PC-3 (cell line): ENCODE results near the gene GAS2L1. TPM values are rescaled to one million over a fixed set of nuclear protein-coding genes. Genes with fewer than 3 reads are reported as not detected.
A peak's percentile ranks its signal among the peaks of the same experiment; 100 is the strongest.

Experiments
- ATAC-seq: fragments of 200-7000 bp; cut with Tn5 transposase; 2 replicates; pipeline ENCODE4 v1.9.1; 2020; ENCODE audit warnings: mild to moderate bottlenecking, moderate library complexity
- Bru-seq: library from RNA; stranded (reverse); fragments of 400-500 nt; gene quantifications from one replicate; lab custom pipeline; 2021; lab: Mats Ljungman, UMichigan
- BruChase-seq, 2 experiments: library from RNA; stranded (reverse); fragments of 400-500 nt; gene quantifications; one replicate each; lab custom pipeline; 2021; lab: Mats Ljungman, UMichigan
- BruUV-seq: library from RNA; stranded (reverse); fragments of 400-500 nt; replicated peaks from 2 replicates; lab custom pipeline; 2021; lab: Mats Ljungman, UMichigan
- CTCF ChIA-PET: fragments of 300-600 bp; sonication (Branson Sonifier 250); formaldehyde crosslinking; loops from one replicate; lab custom pipeline; 2022; ENCODE audit warnings: antibody characterized with exemption; lab: Charles Lee
- POLR2A ChIA-PET: fragments of 300-600 bp; sonication (Branson Sonifier 250); formaldehyde crosslinking; loops from one replicate; lab custom pipeline; 2022; ENCODE audit warnings: antibody characterized with exemption; ENCODE audit not compliant: unreplicated experiment; lab: Charles Lee
- DNase-seq: peaks from one replicate; pipeline ENCODE4 v3.0.0-alpha.2; 2015
- H2AFZ ChIP-seq: fragments of 300-600 bp; sonication (generic); 2 replicates; pipeline ENCODE4 v1.6.0; 2016; ENCODE audit warnings: antibody characterized with exemption, low read length
- H3F3A ChIP-seq: fragments of 300-600 bp; sonication (generic); one replicate; pipeline ENCODE4 v1.6.0; 2017; ENCODE audit warnings: antibody characterized with exemption, low read length, control low read depth, mild to moderate bottlenecking; ENCODE audit not compliant: unreplicated experiment
- H3K27ac ChIP-seq: fragments of 300-600 bp; sonication (generic); 2 replicates; pipeline ENCODE4 v1.5.1; 2016; ENCODE audit warnings: mild to moderate bottlenecking, low read length
- H3K27me3 ChIP-seq: fragments of 300-600 bp; sonication (generic); 2 replicates; pipeline ENCODE4 v1.6.1; 2016; ENCODE audit warnings: low read length, mixed read lengths
- H3K36me3 ChIP-seq: fragments of 300-600 bp; sonication (generic); 2 replicates; pipeline ENCODE4 v1.6.1; 2016; ENCODE audit warnings: low read depth, mixed run types, low read length, mixed read lengths
- H3K4me1 ChIP-seq: fragments of 300-600 bp; sonication (generic); 2 replicates; pipeline ENCODE4 v1.5.1; 2016; ENCODE audit warnings: low read length; ENCODE audit not compliant: insufficient read depth
- H3K4me2 ChIP-seq: fragments of 300-600 bp; sonication (generic); 2 replicates; pipeline ENCODE4 v1.6.0; 2016; ENCODE audit warnings: low read length
- H3K4me3 ChIP-seq: fragments of 300-600 bp; sonication (generic); 2 replicates; pipeline ENCODE4 v1.5.1; 2016; ENCODE audit warnings: mild to moderate bottlenecking, low read length, mixed read lengths
- H3K79me2 ChIP-seq: fragments of 300-600 bp; sonication (generic); 2 replicates; pipeline ENCODE4 v1.6.1; 2017; ENCODE audit warnings: low read length, mixed read lengths
- H3K9ac ChIP-seq: fragments of 300-600 bp; sonication (generic); 2 replicates; pipeline ENCODE4 v1.6.0; 2016; ENCODE audit warnings: mild to moderate bottlenecking, low read length
- H3K9me2 ChIP-seq: fragments of 300-600 bp; sonication (generic); replicated peaks from 2 replicates; pipeline ENCODE4 v1.6.1; 2016; ENCODE audit warnings: mixed run types, low read length, mixed read lengths
- H3K9me3 ChIP-seq: fragments of 300-600 bp; sonication (generic); 2 replicates; pipeline ENCODE4 v1.6.1; 2016; ENCODE audit warnings: low read length, mixed read lengths
- H4K20me1 ChIP-seq: fragments of 300-600 bp; sonication (generic); 2 replicates; pipeline ENCODE4 v1.6.1; 2016; ENCODE audit warnings: low read length, mixed read lengths
- EZH2 ChIP-seq: fragments of 300-600 bp; sonication (generic); IDR thresholded peaks from one replicate; pipeline ENCODE4 v1.6.1; 2017; ENCODE audit warnings: antibody characterized with exemption, mild to moderate bottlenecking, low read length; ENCODE audit not compliant: unreplicated experiment
- EZH2phosphoT487 ChIP-seq: fragments of 300-600 bp; sonication (generic); IDR thresholded peaks from 2 replicates; pipeline ENCODE4 v1.6.1; 2018; ENCODE audit warnings: mild to moderate bottlenecking, antibody characterized with exemption, low read length, borderline replicate concordance
- intact Hi-C: fragments of 100-400 bp; cut with micrococcal nuclease; formaldehyde crosslinking; loops from 2 replicates; pipeline ENCODE4 v1.9.0; 2023
- long read RNA-seq: library from polyadenylated mRNA; unstranded; transcript quantifications from one replicate; pipeline ENCODE4 v2.0.0, GENCODE V29; 2021; ENCODE audit not compliant: unreplicated experiment
- total RNA-seq: library from RNA; depleted of rRNA; stranded (reverse); fragments of >200 nt; gene quantifications from 2 replicates; pipeline ENCODE4 v1.2.3, GENCODE V29; 2014; rRNA removed
- TF ChIP-seq, protein P1 (sequence below): fragments of 300-600 bp; sonication (generic); conservative IDR thresholded peaks from 2 replicates; pipeline ENCODE4 v1.5.1; 2017; ENCODE audit warnings: antibody characterized with exemption, low read depth, mild to moderate bottlenecking, low read length

Gene GAS2L1
- total RNA-seq (58.4 and 75.7 TPM in 2 replicates), Bru-seq, nascent RNA (percentile 52 among the genes with signal in this experiment), BruChase-seq, experiment 1, labeled RNA remaining after a 6-hour chase (percentile 73 among the genes with signal in this experiment), BruChase-seq, experiment 2, labeled RNA remaining after a 2-hour chase (percentile 56 among the genes with signal in this experiment)
- long read RNA-seq, transcript GAS2L1-208 (6 exons, 2,925 nt): major isoform, 35 of 116 reads
- long read RNA-seq, transcript GAS2L1-209 (5 exons, 3,382 nt): minor isoform, 10 of 116 reads
- long read RNA-seq, partial matches to known transcripts: 14 of 116 reads
- long read RNA-seq, other reads (novel, unspliced or antisense): 53 of 116 reads

GRCh38 chr22:29306175-29306834 lies at the start of gene GAS2L1:
TSS of gene GAS2L1 (plus strand) at chr22:29306650. CDS start at chr22:29308106, 1,456 bp downstream.
- Histone ChIP-seq H3K27me3 (no peaks in the 10 kb centered on the region), H3K27ac (peak within 1 kb of the TSS; percentile 97), H3F3A (no peaks in the 10 kb centered on the region), H3K79me2 (peaks cover 32% of the 10 kb centered on the region), H3K4me1 (peaks cover 36% of the 10 kb centered on the region), H3K9ac (peak within 1 kb of the TSS; percentile 89), H3K9me2 (no peaks in the 10 kb centered on the region), H3K36me3 (no peaks in the 10 kb centered on the region), H3K9me3 (no peaks in the 10 kb centered on the region), H4K20me1 (no peaks in the 10 kb centered on the region), H3K4me2 (peak within 1 kb of the TSS; percentile 89), H3K4me3 (peak within 1 kb of the TSS; percentile 79), H2AFZ (peak within 1 kb of the TSS; percentile 86)
- TF ChIP-seq EZH2: no peak
- TF ChIP-seq EZH2phosphoT487: no peak
- TF ChIP-seq, protein P1, sequence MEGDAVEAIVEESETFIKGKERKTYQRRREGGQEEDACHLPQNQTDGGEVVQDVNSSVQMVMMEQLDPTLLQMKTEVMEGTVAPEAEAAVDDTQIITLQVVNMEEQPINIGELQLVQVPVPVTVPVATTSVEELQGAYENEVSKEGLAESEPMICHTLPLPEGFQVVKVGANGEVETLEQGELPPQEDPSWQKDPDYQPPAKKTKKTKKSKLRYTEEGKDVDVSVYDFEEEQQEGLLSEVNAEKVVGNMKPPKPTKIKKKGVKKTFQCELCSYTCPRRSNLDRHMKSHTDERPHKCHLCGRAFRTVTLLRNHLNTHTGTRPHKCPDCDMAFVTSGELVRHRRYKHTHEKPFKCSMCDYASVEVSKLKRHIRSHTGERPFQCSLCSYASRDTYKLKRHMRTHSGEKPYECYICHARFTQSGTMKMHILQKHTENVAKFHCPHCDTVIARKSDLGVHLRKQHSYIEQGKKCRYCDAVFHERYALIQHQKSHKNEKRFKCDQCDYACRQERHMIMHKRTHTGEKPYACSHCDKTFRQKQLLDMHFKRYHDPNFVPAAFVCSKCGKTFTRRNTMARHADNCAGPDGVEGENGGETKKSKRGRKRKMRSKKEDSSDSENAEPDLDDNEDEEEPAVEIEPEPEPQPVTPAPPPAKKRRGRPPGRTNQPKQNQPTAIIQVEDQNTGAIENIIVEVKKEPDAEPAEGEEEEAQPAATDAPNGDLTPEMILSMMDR: peak; percentile 49; the same call in 1 of the 2 replicates
- ChIA-PET POLR2A (interaction anchor here (0.5 to 0.6 kb wide), 3 partner anchors 25 to 66 kb away, joined by 3 to 13 read pairs (median 4); no protein-coding TSS in a partner anchor), CTCF (interaction anchor here (0.6 to 1.0 kb wide), 2 partner anchors 42 to 218 kb away, joined by 3 to 4 read pairs; no protein-coding TSS in a partner anchor)
- DNase-seq (peak; percentile 70), ATAC-seq (peak; percentile 53)
- intact Hi-C loops: loop anchor here (2.0 to 5.0 kb wide), 2 partner anchors 38 to 41 kb away; partner anchors contain the start of gene EWSR1
- no TSS peak for BruUV-seq

DNA sequence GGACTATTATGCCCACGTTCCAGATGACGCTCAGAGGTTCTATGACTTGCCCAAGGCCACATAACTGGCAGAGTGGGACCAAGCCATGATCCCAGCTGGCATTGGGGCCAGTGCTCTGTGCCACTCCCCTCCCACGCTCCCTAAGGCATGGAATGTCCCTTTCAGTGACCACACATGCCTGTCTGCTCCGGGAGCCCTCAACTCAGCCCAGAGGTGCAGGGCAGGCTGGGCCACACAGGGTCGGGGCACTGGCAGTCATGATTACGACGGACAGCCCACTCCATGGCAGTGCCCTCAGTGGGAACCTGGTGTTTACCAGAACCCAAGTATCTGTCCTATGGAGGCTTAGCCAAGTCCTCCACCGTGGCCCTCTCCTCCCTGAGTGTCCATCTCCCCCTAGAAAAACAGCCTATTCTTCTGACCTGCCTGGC lies 48.7 kb upstream of the GAS2L1 start:
- DNase-seq: no peak
- intact Hi-C loops: no loop called here
- H4K20me1 ChIP-seq: no peaks in the 10 kb centered on the region
- H3K9ac ChIP-seq: no peak overlapping the region
- H3K4me3 ChIP-seq: no peak overlapping the region
- no peaks in the 10 kb centered on the region for H3F3A ChIP-seq
- CTCF ChIA-PET: no interaction called here
- TF ChIP-seq EZH2phosphoT487 (no peak), EZH2 (no peak)
- TF ChIP-seq, protein P1: no peak
- H2AFZ ChIP-seq: no peak overlapping the region
- H3K27me3 ChIP-seq: no peaks in the 10 kb centered on the region
- ATAC-seq: no peak
- no peak overlapping the region for H3K4me2 ChIP-seq
- no TSS peak for BruUV-seq
- no peaks in the 10 kb centered on the region for H3K9me2 ChIP-seq
- no peaks in the 10 kb centered on the region for H3K4me1 ChIP-seq
- H3K27ac ChIP-seq: no peak overlapping the region
- H3K36me3 ChIP-seq: no peaks in the 10 kb centered on the region
- POLR2A ChIA-PET: no interaction called here
- H3K9me3 ChIP-seq: no peaks in the 10 kb centered on the region
- no peaks in the 10 kb centered on the region for H3K79me2 ChIP-seq
